GM23338 (cell line): Measurements from ENCODE around the gene CPNE6. TPM values are rescaled to one million over a fixed set of nuclear protein-coding genes. Genes with fewer than 3 reads are reported as not detected.

Experiments
- ATAC-seq: fragments of 200-7000 bp; cut with Tn5 transposase; 3 replicates; pipeline ENCODE4 v1.9.1; 2020
- DNase-seq: peaks from one replicate; pipeline ENCODE4 v3.0.0-alpha.2; 2015; ENCODE audit warnings: low spot score
- H2AFZ ChIP-seq: fragments of 200-600 bp; sonication (generic); 2 replicates; pipeline ENCODE4 v1.8.0; 2016; ENCODE audit warnings: antibody characterized with exemption, mild to moderate bottlenecking, moderate library complexity
- H3F3A ChIP-seq: fragments of 200-600 bp; sonication (generic); replicated peaks from 2 replicates; pipeline ENCODE4 v1.8.0; 2017; ENCODE audit warnings: antibody characterized with exemption, mixed run types, low read depth
- H3K27ac ChIP-seq: fragments of 200-600 bp; sonication (generic); 2 replicates; pipeline ENCODE4 v1.6.1; 2016; ENCODE audit warnings: low read depth
- H3K27me3 ChIP-seq: fragments of 200-600 bp; sonication (generic); 2 replicates; pipeline ENCODE4 v1.8.0; 2016; ENCODE audit warnings: mild to moderate bottlenecking, mixed run types, moderate library complexity; ENCODE audit not compliant: insufficient read depth
- H3K36me3 ChIP-seq: fragments of 200-600 bp; sonication (generic); 2 replicates; pipeline ENCODE4 v1.8.0; 2016; ENCODE audit warnings: mild to moderate bottlenecking; ENCODE audit not compliant: insufficient read depth
- H3K4me1 ChIP-seq: fragments of 200-600 bp; sonication (generic); 2 replicates; pipeline ENCODE4 v1.8.0; 2016; ENCODE audit warnings: mild to moderate bottlenecking, moderate library complexity; ENCODE audit not compliant: insufficient read depth
- H3K4me2 ChIP-seq: fragments of 200-600 bp; sonication (generic); 2 replicates; pipeline ENCODE4 v1.7.1; 2017; ENCODE audit warnings: mixed run types
- H3K4me3 ChIP-seq: fragments of 200-600 bp; sonication (generic); 2 replicates; pipeline ENCODE4 v1.6.1; 2016; ENCODE audit warnings: mixed run types
- H3K79me2 ChIP-seq: fragments of 200-600 bp; sonication (generic); replicated peaks from 2 replicates; pipeline ENCODE4 v1.8.0; 2017; ENCODE audit warnings: mild to moderate bottlenecking; ENCODE audit not compliant: insufficient read depth
- H3K9me2 ChIP-seq: fragments of 200-600 bp; sonication (generic); 2 replicates; pipeline ENCODE4 v1.8.0; 2017; ENCODE audit not compliant: insufficient read depth
- H4K20me1 ChIP-seq: fragments of 200-600 bp; sonication (generic); replicated peaks from 2 replicates; pipeline ENCODE4 v1.8.0; 2017; ENCODE audit warnings: mild to moderate bottlenecking; ENCODE audit not compliant: insufficient read depth
- H3K27ac Mint-ChIP-seq: 2 replicates; pipeline ENCODE4 v1.8.0; 2020; ENCODE audit warnings: inconsistent platforms, mild to moderate bottlenecking, moderate library complexity, mixed read lengths
- H3K27me3 Mint-ChIP-seq: 3 replicates; pipeline ENCODE4 v1.8.0; 2022; ENCODE audit warnings: low read depth, mild to moderate bottlenecking, moderate library complexity, mixed read lengths, inconsistent platforms; ENCODE audit not compliant: insufficient read depth, poor library complexity
- H3K36me3 Mint-ChIP-seq: 3 replicates; pipeline ENCODE4 v1.8.0; 2021; ENCODE audit warnings: low read depth, mild to moderate bottlenecking, inconsistent platforms, moderate library complexity, mixed read lengths
- H3K4me1 Mint-ChIP-seq: 3 replicates; pipeline ENCODE4 v1.8.0; 2020; ENCODE audit warnings: mild to moderate bottlenecking, inconsistent platforms, mixed read lengths
- H3K4me3 Mint-ChIP-seq: 3 replicates; pipeline ENCODE4 v1.8.0; 2021; ENCODE audit warnings: moderate library complexity, mild to moderate bottlenecking, inconsistent platforms, mixed read lengths
- H3K9me3 Mint-ChIP-seq: 3 replicates; pipeline ENCODE4 v1.8.0; 2020; ENCODE audit warnings: moderate library complexity, mild to moderate bottlenecking, inconsistent platforms, mixed read lengths
- CREB1 ChIP-seq: fragments of 250-450 bp; sonication (Bioruptor Pico); IDR thresholded peaks from 2 replicates; pipeline ENCODE4 v1.5.0; 2020; ENCODE audit warnings: low read depth, mild to moderate bottlenecking, moderate library complexity
- EZH2phosphoT487 ChIP-seq: fragments of 200-600 bp; sonication (generic); IDR thresholded peaks from one replicate; pipeline ENCODE4 v1.8.1; 2018; ENCODE audit warnings: antibody characterized with exemption; ENCODE audit not compliant: unreplicated experiment
- NANOG ChIP-seq: IDR thresholded peaks from 2 replicates; pipeline ENCODE4 v1.6.1; 2016; ENCODE audit warnings: antibody characterized with exemption, borderline replicate concordance
- POLR2AphosphoS5 ChIP-seq: IDR thresholded peaks from 2 replicates; pipeline ENCODE4 v1.6.1; 2016; ENCODE audit warnings: antibody characterized with exemption, low read depth
- ZNF114 ChIP-seq: fragments of 250-450 bp; sonication (Bioruptor Pico); IDR thresholded peaks from 2 replicates; pipeline ENCODE4 v1.5.0; 2020; ENCODE audit warnings: mild to moderate bottlenecking, moderate library complexity
- polyA plus RNA-seq: library from polyadenylated mRNA; unstranded; fragments of >200 nt; fragmentation: Nextera tagmentation; extraction: Ambion mirVana; gene quantifications from 2 replicates; pipeline ENCODE4 v1.2.1, GENCODE V29; 2016
- total RNA-seq: library from RNA; depleted of rRNA; stranded (reverse); fragments of >200 nt; shearing (Covaris generic); gene quantifications from 2 replicates; pipeline ENCODE4 v1.2.3, GENCODE V29; 2014
- TF ChIP-seq, protein P1 (sequence below): IDR thresholded peaks from 2 replicates; pipeline ENCODE4 v1.6.1; 2016; ENCODE audit warnings: antibody characterized with exemption

CPNE6 gene
- total and polyA plus RNA-seq, 2 experiments from 2014 or later, result 0.16 TPM; not detected in 1

DNA sequence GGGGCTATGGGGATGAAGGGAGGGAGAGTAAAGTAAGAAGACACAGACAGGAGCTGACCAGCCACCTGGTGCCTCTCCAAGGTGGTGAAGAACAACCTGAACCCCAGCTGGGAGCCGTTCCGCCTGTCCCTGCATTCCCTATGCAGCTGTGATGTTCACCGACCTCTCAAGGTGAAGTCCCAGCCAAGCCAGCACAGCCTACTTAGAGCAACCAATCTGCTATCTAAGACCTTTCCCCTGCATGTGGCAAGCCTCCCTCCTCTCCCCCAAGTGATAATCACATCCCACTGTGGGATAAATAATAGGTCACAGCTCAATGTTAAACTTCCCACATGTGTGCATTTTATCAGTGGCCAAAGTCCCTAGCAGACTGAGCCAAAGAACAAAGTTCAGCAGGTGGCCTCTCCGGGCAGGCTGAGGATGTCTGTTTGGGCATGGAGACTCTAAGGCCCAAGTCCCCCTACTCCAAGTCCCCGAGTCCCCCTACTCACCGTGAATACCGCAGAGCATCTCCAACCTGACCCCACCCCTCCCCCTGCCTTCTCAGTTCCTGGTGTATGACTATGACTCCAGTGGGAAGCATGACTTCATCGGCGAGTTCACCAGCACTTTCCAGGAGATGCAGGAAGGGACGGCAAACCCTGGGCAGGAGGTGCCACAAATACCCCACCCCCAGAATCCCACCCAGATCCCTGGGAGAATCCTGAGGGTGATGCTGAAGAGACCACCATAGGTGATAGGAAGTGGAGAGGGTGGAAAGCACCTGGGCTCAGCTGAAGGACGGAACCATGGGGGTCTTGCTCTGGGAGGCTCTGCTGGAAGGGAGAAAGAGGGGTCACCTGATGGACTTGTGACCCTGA, 3.5 kb downstream of the CPNE6 start (continued):
- TF ChIP-seq, protein P1, sequence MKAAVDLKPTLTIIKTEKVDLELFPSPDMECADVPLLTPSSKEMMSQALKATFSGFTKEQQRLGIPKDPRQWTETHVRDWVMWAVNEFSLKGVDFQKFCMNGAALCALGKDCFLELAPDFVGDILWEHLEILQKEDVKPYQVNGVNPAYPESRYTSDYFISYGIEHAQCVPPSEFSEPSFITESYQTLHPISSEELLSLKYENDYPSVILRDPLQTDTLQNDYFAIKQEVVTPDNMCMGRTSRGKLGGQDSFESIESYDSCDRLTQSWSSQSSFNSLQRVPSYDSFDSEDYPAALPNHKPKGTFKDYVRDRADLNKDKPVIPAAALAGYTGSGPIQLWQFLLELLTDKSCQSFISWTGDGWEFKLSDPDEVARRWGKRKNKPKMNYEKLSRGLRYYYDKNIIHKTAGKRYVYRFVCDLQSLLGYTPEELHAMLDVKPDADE, result no peak
- TF ChIP-seq ZNF114, result no peak

DNA sequence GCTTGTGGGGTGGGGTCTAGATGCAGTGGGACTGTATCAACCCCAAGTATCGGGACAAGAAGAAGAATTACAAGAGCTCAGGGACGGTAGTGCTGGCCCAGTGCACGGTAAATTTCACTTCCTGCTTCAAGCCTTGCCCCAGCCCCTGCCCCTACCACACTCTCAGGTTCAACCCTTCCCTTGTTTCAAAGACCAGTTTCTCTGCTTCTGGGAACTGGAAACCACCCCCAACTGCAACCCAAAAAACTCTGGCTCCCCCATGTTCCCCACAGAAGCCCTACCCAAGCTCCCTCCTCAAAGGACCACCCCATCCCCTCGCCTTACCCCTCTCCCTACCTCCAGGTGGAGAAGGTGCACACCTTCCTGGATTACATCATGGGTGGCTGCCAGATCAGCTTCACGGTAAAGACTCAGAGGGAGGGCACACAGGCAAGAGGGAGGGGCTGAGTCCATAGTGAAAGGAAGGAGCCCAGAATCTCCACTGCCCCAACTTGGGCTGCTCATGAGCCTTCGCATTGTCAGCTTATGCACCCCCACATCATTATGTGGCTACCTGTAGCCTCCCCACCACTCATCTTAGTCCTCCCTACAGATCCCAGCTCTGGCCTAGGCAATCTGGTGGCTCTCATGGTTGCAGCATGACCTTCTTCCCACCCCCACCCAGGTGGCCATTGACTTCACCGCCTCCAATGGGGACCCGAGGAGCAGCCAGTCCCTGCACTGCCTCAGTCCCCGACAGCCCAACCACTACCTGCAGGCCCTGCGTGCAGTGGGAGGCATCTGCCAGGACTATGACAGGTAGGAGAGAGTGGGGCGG, 4.3 kb downstream of the CPNE6 start:
- Histone ChIP-seq H3K9me2 (no peaks in the 10 kb centered on the region), H3K4me1 (peaks cover 15% of the 10 kb centered on the region), H2AFZ (no peak overlapping the region), H3F3A (peaks cover 12% of the 10 kb centered on the region; the same call in 1 of the 2 replicates), H3K27ac (no peak overlapping the region), H3K79me2 (no peaks in the 10 kb centered on the region), H3K27me3 (no peaks in the 10 kb centered on the region), H4K20me1 (no peaks in the 10 kb centered on the region), H3K4me3 (no peak overlapping the region), H3K4me2 (no peak overlapping the region), H3K36me3 (no peaks in the 10 kb centered on the region)
- no peak for DNase-seq
- Mint-ChIP-seq H3K4me3 (no peak overlapping the region), H3K27me3 (peaks cover 22% of the 10 kb centered on the region), H3K9me3 (no peaks in the 10 kb centered on the region), H3K27ac (no peak overlapping the region), H3K4me1 (peaks cover 35% of the 10 kb centered on the region), H3K36me3 (no peaks in the 10 kb centered on the region; the same call in 2 of the 3 replicates)
- TF ChIP-seq POLR2AphosphoS5 (no peak), ZNF114 (no peak), EZH2phosphoT487 (no peak), NANOG (no peak)
- ATAC-seq, result no peak

DNA sequence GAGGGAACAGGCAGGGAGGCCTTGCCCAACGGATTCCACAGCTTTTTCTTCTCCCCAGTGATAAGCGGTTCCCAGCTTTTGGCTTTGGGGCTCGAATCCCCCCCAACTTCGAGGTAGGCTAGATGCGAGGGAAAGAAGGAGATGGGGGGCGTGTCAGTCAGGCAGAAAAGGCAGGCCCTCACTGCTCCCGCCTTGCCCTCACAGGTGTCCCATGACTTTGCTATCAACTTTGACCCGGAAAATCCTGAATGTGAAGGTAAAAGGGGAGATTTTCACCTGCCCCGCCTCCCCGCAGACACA, 4.9 kb downstream of the CPNE6 start:
- no peak overlapping the region for H3K4me2 ChIP-seq
- H3K9me2 ChIP-seq, result no peaks in the 10 kb centered on the region
- H3F3A ChIP-seq, result peaks cover 15% of the 10 kb centered on the region; the same call in 1 of the 2 replicates
- H3K4me3 ChIP-seq, result no peak overlapping the region
- H3K27ac Mint-ChIP-seq, result no peak overlapping the region
- no peaks in the 10 kb centered on the region for H3K79me2 ChIP-seq
- ATAC-seq (no peak), DNase-seq (no peak)
- peaks cover 24% of the 10 kb centered on the region for H3K27me3 Mint-ChIP-seq
- H3K4me3 Mint-ChIP-seq, result no peak overlapping the region
- no peaks in the 10 kb centered on the region for H4K20me1 ChIP-seq
- H3K4me1 ChIP-seq, result peaks cover 17% of the 10 kb centered on the region
- H3K36me3 ChIP-seq, result no peaks in the 10 kb centered on the region
- peaks cover 38% of the 10 kb centered on the region for H3K4me1 Mint-ChIP-seq
- H3K36me3 Mint-ChIP-seq, result no peaks in the 10 kb centered on the region; the same call in 2 of the 3 replicates
- no peaks in the 10 kb centered on the region for H3K9me3 Mint-ChIP-seq
- no peak overlapping the region for H2AFZ ChIP-seq
- H3K27me3 ChIP-seq, result no peaks in the 10 kb centered on the region
- no peak for TF ChIP-seq CREB1 (CRISPR knock-in tag)
- no peak for TF ChIP-seq EZH2phosphoT487
- no peak overlapping the region for H3K27ac ChIP-seq
